ENCODE measurements around the gene RINL.
A peak's percentile ranks its signal among the peaks of the same experiment; 100 is the strongest.
"Not testable (repeated sequence)": the region's sequence is repeated elsewhere in the genome, so short reads cannot be mapped to it uniquely, and the experiment has no call there.

Gene RINL

DNA sequence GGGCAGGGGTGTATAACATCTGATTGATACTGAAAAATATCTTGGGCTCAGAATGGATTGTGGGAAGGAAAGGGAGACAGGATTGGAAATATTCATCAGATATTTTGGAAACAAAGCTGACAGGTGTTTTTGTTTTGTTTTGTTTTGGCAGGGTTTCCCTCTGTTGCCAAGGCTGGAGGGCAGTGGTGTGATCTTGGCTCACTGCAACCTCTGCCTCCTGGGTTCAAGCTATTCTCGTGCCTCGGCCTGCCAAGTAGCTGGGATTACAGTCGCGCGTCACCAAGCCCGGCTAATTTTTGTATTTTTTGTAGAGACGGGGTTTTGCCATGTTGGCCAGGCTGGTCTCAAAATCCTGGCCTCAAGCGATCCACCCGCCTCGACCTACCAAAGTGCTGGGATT, 4.7 kb downstream of the RINL start:
- DNase-seq, result not testable (repeated sequence)

DNA sequence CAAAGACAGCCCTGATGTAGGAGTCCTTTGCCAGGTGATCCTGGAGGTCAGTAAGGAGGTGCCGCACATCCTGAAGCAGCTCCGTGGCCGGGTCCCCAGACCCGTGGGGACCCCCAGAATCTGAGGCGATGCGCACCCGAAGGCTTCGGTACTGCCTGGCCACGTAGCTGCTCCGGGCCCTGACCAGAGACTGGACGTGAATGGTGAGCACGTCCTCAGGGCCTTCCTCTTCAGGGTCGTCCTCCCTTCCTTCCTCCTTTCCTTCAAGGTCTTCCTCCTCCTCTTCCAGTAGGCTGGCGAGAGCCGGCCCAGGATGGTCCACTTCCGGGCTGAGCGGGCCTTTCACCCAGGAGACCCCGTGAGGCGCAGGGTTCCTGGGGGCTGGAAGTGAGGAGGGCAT, 7.5 kb downstream of the RINL start:
- DNase-seq, result no peak

DNA sequence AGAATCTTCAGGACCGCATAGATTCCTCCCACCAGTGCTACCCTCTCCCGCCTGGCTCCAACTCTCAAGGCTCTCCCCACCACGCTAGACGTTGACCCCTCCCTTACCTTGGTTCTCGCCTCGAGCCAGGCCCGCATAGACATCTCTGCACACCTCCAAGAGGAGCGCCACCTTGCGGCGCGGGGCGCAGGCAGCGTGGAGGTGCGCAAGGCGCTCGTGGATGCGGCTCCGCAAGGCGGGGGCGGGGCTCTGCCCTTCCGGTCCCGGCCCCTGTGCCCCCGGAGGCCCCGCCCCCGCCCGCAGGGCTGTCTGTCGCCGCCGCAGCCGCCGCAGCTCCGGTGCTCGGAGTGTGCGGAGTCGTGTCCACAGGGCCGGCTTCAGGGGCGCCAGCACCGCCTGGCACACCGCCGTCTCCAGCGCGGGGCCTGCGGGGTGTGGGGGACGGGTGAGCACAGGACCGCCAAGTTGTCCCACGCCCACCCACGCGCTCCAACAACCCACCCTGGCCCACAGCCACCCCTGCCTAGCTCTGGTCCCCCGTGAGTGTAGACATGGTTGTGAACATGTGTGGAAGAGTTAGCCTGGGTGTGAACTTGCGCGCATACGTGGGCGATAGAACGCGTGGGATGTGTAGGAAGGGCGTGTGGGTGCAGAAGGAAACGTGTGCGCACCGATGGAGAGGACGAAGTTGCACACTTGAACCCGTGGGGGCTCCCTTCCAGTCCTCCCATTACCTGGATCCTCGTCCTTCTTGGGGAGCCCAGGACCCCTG, 8.1 kb downstream of the RINL start:
- DNase-seq, result no peak

DNA sequence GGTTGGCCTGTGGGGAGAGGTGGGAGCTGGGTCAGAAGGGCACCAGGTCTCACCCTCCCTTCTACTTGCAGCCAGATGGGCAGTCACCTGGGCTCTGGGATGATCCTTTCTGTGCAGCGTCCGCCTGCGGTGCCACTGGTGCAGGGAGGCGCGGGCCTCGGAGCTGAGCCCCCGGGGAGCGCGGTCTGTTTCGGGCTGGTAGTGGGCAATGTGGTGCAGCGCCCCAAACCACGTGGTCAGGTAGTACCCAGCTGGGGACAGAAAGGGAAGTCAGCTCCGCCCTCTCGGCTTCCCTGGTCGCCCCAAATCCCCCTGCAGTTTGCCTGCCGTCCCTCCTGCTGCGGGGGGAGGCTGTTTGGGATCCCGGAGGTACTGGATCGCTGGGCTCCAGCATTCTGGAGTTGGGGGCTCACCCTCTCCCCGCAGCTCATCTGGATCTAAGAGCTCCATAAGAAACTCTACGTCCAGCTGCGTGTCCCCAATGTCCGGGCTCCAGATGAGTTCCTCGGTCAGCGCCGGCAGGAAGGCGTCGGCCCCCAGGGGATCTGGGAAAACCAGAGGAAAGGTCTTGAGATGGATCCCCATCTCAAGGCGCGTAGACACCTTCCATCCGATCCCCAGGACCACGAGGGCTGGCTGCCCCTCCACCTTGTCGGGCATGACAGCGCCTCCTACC, 8.8 kb downstream of the RINL start:
- DNase-seq, result no peak

DNA sequence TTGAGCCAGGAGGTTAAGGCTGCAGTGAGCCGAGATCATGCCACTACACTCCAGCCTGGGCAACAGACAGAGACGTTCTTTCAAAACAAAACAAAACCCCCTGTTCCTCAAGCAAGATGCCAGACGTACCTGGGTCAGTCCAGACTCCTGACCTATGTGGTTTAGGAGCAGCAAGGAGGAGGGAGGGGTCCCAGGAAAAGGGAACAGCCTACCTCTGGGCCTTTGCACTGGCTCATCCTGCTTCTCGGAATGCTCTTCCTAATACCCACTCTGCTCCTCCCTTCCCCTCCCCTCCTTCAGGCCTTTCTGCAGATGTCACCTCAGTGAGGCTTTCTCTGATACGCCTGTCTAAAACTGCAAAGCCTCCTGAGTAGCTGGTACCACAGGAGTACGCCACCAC, 9.5 kb downstream of the RINL start:
- no peak for DNase-seq

DNA sequence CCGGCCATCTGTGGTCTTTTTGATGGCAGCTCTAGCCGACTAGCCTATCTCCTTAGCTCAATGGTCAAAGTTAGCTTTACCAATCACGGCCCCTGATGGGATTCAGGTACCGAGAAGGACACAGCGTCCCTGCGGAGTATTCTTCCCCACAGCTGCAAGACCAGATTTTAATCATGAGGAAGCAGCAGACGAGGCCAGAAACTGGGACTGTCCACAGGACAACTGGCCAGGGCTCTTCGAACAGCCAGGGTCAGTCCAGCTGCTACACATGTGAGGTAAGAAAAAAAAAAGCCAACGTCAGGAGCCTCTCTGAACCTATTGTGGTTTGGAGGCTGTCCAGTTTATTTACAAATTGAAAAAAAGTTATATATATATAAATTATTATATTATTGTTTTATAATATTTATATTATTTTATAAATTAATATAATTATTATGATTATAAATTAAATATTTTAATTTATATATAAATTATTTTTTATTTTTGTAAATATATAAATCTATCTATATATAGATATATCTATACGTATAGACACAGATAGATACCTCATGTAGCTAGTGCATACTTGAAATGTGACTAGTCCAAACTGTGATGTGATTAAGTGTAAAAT, 10.8 kb downstream of the RINL start:
- no peak for DNase-seq

DNA sequence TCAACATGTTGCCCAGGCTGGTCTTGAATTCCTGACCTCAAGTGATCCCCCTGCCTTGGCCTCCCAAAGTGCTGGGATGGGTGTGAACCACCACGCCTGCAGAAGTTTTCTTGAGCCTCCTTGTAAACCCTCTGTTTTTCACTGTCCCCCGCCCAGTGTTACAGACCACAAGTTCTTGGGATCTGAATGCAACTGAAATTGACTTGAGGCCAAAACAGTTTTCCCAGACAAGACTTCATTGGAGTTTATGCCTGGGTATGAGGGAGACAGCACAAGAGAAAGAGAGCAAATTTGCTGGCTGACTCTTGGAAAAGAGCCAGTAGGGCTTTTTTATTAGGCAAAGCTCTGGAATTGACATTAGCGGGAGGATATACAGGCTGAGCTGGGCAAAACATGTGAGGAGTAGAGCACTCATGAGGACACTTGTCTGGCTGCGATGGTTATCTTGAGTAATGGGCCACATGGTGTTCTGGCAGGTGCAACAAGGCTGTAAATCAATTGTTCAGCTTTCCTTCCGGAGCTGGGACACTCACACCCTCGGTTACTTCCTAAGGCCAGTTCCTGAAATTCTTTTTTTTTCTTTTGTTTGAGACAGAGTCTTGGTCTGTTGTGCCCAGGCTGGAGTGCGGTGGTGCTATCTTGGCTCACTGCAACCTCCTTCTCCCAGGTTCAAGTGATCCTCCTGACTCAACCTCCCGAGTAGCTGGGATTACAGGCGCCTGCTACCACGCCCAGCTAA, 15.6 kb downstream of the RINL start:
- DNase-seq, result peak; percentile 9

DNA sequence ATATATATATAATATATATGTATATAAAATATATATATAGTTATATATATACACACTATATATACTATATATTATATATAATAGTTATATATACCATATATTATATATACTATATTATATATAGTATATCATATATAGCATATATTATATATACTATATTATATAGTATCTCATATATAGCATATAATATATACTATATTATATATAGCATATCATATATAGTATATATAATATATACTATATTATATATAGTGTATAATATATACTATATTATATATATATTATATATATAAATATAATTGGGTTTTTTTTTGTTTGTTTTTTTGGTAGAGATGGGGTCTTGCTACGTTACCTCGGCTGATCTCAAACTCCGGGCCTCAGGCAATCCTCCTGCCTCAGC, 16.7 kb downstream of the RINL start:
- no peak for DNase-seq

DNA sequence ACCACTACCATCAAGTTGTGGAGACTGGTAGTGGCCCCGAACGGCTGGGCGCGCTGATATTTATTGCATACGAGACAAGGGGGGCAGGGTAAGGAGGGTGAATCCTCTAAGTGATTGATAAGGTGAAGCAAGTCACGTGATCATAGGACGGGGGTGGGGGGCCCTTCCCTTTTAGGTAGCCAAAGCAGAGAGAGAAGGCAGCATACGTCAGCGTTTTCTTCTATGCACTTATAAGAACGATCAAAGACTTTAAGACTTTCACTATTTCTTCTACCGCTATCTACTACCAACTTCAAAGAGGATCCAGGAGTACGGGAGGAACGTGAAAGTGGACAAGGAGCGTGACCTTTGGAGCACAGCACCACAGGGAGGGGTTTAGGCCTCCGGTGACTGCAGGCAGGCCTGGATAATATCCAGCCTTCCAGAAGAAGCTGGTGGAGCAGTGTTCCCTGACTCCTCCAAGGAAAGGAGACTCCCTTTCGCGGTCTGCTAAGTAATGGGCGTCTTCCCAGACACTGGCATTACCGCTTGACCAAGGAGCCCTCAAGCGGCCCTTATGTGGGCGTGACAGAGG, 18.4 kb downstream of the RINL start:
- DNase-seq, result not testable (repeated sequence)

DNA sequence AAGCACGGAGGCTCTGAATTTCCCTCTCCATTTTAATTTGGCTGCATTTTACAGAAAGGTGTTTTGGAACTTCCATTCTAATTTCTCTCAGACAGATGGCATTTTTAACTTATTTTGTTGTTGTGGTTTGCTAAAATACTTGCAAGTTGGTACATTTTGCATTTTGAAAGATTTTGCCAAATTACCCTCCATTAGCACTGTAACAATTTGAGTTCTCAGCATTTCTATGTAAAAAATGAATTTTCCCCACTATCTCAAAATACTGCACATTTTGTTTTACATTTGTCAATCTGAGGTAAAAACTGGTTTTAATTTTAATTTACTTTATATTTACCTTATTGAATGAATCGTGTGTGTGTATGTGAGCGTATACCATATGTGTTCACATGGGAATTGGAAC, 21.3 kb downstream of the RINL start:
- no peak for DNase-seq

DNA sequence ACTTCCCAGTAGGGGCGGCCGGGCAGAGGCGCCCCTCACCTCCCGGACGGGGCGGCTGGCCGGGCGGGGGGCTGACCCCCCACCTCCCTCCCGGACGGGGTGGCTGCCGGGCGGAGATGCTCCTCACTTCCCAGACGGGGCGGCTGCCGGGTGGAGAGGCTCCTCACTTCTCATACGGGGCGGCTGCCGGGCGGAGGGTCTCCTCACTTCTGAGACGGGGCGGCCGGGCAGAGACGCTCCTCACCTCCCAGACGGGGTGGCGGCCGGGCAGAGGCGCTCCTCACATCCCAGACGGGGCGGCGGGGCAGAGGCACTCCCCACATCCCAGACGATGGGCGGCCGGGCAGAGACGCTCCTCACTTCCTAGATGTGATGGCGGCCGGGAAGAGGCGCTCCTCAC, 22.3 kb downstream of the RINL start:
- DNase-seq, result not testable (repeated sequence)

DNA sequence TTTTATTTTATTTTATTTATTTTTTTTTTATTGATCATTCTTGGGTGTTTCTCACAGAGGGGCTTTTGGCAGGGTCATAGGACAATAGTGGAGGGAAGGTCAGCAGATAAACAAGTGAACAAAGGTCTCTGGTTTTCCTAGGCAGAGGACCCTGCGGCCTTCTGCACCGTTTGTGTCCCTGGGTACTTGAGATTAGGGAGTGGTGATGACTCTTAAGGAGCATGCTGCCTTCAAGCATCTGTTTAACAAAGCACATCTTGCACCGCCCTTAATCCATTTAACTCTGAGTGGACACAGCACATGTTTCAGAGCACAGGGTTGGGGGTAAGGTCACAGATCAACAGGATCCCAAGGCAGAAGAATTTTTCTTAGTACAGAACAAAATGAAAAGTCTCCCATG, 23.1 kb downstream of the RINL start:
- not testable (repeated sequence) for DNase-seq

DNA sequence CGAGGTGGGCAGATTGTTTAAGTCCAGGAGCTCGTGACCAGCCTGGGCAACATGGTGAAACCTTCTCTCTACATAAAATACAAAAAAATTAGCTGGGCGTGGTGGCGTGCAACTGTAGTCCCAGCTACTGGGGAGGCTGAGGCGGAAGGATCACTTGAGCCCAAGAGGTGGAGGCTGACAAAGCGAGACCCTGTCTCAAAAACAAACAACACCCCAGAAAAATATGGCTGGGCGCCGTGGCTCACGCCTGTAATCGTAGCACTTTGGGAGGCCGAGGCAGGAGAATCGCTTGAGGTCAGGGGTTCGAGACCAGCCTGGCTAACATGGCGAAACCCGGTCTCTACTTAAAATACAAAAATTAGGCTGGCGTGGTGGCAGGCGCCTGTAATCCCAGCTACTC, 24.9 kb downstream of the RINL start:
- DNase-seq, result no peak

DNA sequence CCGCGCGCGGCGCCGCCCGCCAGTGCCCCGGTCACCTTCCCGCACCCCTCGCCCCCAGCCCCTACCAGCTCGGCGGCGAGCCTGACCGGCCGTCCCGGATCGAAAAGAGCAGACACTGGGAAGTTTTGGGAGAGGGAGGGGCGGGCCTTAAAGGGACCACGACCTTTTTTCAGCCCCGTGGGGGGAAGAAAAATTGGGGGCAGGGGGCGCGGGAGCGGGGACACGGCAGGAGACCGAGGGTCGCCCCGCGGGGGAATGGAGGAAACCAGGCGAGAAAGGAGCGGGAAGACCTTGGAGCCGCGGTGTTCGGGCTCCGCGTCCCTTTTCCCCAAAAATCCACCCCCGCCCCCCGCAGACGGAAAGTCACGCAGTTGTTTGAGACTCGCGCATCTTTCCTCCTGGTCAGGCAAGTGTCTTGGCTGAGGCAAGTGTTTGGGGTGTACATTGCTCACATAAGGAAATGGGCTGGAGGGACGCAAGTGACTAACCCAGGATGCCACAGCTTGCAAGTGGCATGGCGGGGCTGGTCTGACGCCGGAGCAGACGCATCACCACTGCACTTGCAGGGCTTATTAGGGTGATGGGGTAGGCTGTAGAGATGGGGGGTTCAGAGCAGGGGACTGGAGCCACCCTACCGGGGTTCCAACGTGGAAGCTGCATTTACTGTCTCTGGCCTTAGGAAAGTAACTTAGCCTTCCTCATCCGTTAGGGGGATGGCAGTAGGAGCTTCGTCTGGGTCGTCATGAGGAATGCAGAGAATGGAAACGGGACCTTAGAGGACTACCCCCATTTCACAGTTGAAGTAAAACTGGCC, 25.6 kb downstream of the RINL start:
- no peak for DNase-seq

DNA sequence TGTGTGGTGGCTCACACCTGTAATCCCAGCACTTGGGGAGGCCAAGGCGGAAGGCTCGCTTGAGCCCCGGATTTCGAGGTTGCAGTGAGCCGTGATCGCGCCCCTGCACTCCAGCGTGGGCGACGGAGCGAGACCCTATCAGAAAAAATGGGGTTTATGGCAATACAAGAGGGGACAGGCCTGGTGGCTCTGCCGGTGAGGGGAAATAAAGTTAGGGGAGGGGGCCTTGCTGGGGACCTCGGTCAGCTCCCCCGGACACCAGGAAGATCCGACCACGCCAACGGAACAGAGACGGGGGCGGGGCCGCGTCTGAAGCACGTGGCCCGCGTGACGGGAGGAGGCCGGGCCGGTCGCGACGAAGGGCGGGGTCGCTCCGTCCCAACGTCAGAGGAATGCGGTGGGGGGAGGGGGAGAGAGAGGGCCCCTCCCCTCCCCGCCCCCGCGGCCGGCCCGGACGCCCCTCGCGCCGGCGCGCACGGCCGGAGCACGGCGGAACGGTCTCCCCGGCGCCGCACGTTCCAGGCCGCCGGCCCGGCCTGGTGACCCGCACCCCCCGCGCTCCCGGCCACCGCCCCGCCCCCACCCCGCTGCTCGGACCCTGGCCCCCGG, 26.3 kb downstream of the RINL start:
- DNase-seq, result peak; percentile 19

DNA sequence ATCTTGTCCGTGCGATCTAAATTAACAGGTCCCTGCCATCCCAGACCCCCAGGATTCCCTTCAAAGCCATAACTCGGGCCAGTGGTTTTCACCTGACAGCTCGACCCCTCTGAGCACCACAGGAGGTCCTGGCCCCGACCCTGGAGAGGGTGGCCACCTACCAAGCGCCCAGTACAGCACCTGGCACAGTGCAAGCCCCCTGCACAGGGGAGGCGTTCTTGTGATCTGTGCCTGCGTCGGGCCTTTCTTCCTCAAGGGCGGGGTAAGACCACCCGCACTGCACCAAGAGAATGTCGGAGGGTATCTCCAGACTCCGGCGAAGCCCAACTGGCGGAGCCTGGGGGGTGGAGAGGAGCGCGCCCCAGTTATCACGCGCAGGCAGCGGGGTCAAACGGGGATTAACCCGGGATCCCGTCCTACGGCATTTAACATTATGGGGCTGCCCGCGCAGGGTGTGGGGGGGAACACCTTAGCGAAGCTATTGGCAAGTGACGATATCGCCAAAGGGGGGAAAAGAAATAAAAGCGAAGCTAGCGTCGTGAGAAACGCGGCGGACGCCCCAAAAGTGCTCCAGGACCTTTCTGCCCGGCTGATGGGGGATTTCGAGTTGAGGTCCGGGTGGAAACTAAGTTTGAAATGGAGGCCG, 27.0 kb downstream of the RINL start:
- no peak for DNase-seq

DNA sequence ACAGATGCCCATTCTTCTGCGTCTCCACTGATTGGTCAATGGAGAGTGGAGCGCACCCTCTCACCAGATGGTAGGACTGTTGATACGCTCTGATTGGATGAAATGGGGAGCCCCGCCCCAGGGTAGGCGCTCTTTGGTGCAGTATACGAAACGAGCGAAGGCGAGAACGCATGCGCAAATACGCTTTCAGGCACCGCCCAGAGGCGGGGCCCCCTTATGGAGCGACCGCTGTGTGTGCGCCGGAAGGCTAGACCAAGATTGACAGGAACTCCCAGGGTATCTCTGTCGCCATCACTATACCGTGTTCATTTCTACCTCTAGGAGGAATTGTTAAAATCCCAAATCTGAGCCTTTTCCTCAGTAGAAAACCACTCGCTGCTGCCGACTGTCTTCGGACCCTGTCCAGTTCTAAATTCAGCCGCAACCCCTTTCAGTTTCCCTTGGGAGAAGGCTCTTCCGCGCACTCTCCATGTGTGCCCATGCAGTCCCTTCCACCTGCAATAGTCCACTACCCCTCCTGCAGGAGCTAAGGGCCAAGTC, 27.6 kb downstream of the RINL start:
- no peak for DNase-seq

DNA sequence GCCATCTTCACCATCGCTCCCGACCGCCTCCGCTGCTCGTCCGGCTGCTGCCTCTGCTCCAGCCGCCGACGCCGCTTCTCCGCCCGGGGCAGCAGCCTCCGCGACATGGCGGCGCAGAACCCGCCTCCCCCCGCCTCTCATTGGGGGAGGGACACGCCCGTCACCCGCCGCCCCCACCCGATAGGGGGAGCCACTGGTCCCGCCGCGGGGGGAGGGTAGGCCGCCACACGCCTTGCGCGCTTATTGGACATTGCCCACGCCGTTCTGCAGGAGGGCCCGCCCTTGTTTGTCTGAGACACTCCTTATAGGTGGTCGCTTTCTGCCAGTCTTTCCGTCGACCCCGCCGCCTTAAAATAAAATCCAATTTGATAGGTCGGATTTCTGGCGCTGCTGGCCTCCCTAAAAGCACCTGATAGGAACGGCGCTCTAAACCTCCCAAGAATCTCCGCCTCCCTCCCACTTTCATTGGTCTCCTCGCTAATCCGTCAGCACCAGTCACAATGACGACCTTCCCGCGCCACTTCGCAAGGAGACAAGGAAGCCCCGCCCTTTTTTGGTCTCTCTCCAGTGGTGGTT, 28.1 kb downstream of the RINL start, which contains the start of gene HNRNPL:
Gene HNRNPL (minus strand): TSS at position 127 of the 576 bp plus-strand sequence. CDS start 20 bp downstream, at position 107.
- DNase-seq, result peak; percentile 100

DNA sequence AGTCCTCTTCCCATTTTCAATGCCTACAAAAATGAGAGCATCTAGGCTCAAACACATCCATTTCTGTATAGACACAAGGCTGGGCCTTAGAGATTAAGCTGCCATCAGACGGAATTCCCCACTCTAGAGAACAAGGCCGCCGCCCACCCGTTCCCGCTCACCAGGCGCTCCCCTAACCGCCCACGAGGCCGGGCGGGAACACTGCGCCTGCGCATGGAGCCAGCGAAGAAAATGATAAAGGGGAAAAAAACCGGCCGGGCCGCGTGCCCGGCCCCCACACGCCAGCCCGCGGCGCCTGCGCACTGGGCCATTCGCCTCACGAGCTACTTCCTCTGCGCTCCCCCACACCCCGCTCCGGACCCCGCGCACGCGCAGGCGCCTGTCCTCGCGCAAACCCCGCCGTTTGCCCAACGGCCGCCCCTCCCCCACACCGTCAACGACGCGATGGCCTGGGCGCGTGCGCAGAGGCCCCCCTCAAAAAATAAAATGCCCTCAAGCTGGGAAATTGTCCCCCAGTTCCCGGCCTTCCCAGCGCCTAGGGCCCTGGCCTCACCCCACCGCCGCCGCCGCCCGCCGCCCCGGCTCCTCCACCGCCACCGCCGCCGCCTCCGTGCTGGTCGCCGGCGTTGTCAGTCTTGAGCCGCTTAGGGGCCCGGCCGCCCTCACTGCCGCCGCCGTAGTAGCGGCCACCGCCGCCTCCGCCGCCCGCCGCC, 28.8 kb downstream of the RINL start:
- peak; percentile 49 for DNase-seq
